GM23338 (cell line): ENCODE data around the gene TDRD1. TPM values are rescaled to one million over a fixed set of nuclear protein-coding genes. Genes with fewer than 3 reads are reported as not detected.

Source experiments
- ATAC-seq: fragments of 200-7000 bp; cut with Tn5 transposase; 3 replicates; pipeline ENCODE4 v1.9.1; 2020
- DNase-seq: peaks from one replicate; pipeline ENCODE4 v3.0.0-alpha.2; 2015; ENCODE audit warnings: low spot score
- H2AFZ ChIP-seq: fragments of 200-600 bp; sonication (generic); 2 replicates; pipeline ENCODE4 v1.8.0; 2016; ENCODE audit warnings: antibody characterized with exemption, mild to moderate bottlenecking, moderate library complexity
- H3F3A ChIP-seq: fragments of 200-600 bp; sonication (generic); replicated peaks from 2 replicates; pipeline ENCODE4 v1.8.0; 2017; ENCODE audit warnings: antibody characterized with exemption, mixed run types, low read depth
- H3K27ac ChIP-seq: fragments of 200-600 bp; sonication (generic); 2 replicates; pipeline ENCODE4 v1.6.1; 2016; ENCODE audit warnings: low read depth
- H3K27me3 ChIP-seq: fragments of 200-600 bp; sonication (generic); 2 replicates; pipeline ENCODE4 v1.8.0; 2016; ENCODE audit warnings: mild to moderate bottlenecking, mixed run types, moderate library complexity; ENCODE audit not compliant: insufficient read depth
- H3K36me3 ChIP-seq: fragments of 200-600 bp; sonication (generic); 2 replicates; pipeline ENCODE4 v1.8.0; 2016; ENCODE audit warnings: mild to moderate bottlenecking; ENCODE audit not compliant: insufficient read depth
- H3K4me1 ChIP-seq: fragments of 200-600 bp; sonication (generic); 2 replicates; pipeline ENCODE4 v1.8.0; 2016; ENCODE audit warnings: mild to moderate bottlenecking, moderate library complexity; ENCODE audit not compliant: insufficient read depth
- H3K4me2 ChIP-seq: fragments of 200-600 bp; sonication (generic); 2 replicates; pipeline ENCODE4 v1.7.1; 2017; ENCODE audit warnings: mixed run types
- H3K4me3 ChIP-seq: fragments of 200-600 bp; sonication (generic); 2 replicates; pipeline ENCODE4 v1.6.1; 2016; ENCODE audit warnings: mixed run types
- H3K79me2 ChIP-seq: fragments of 200-600 bp; sonication (generic); replicated peaks from 2 replicates; pipeline ENCODE4 v1.8.0; 2017; ENCODE audit warnings: mild to moderate bottlenecking; ENCODE audit not compliant: insufficient read depth
- H3K9me2 ChIP-seq: fragments of 200-600 bp; sonication (generic); 2 replicates; pipeline ENCODE4 v1.8.0; 2017; ENCODE audit not compliant: insufficient read depth
- H4K20me1 ChIP-seq: fragments of 200-600 bp; sonication (generic); replicated peaks from 2 replicates; pipeline ENCODE4 v1.8.0; 2017; ENCODE audit warnings: mild to moderate bottlenecking; ENCODE audit not compliant: insufficient read depth
- H3K27ac Mint-ChIP-seq: 2 replicates; pipeline ENCODE4 v1.8.0; 2020; ENCODE audit warnings: inconsistent platforms, mild to moderate bottlenecking, moderate library complexity, mixed read lengths
- H3K27me3 Mint-ChIP-seq: 3 replicates; pipeline ENCODE4 v1.8.0; 2022; ENCODE audit warnings: low read depth, mild to moderate bottlenecking, moderate library complexity, mixed read lengths, inconsistent platforms; ENCODE audit not compliant: insufficient read depth, poor library complexity
- H3K36me3 Mint-ChIP-seq: 3 replicates; pipeline ENCODE4 v1.8.0; 2021; ENCODE audit warnings: low read depth, mild to moderate bottlenecking, inconsistent platforms, moderate library complexity, mixed read lengths
- H3K4me1 Mint-ChIP-seq: 3 replicates; pipeline ENCODE4 v1.8.0; 2020; ENCODE audit warnings: mild to moderate bottlenecking, inconsistent platforms, mixed read lengths
- H3K4me3 Mint-ChIP-seq: 3 replicates; pipeline ENCODE4 v1.8.0; 2021; ENCODE audit warnings: moderate library complexity, mild to moderate bottlenecking, inconsistent platforms, mixed read lengths
- H3K9me3 Mint-ChIP-seq: 3 replicates; pipeline ENCODE4 v1.8.0; 2020; ENCODE audit warnings: moderate library complexity, mild to moderate bottlenecking, inconsistent platforms, mixed read lengths
- CREB1 ChIP-seq: fragments of 250-450 bp; sonication (Bioruptor Pico); IDR thresholded peaks from 2 replicates; pipeline ENCODE4 v1.5.0; 2020; ENCODE audit warnings: low read depth, mild to moderate bottlenecking, moderate library complexity
- EZH2 ChIP-seq: fragments of 200-600 bp; sonication (generic); IDR thresholded peaks from one replicate; pipeline ENCODE4 v1.8.0; 2017; ENCODE audit warnings: antibody characterized with exemption, mild to moderate bottlenecking, low read depth; ENCODE audit not compliant: unreplicated experiment
- EZH2phosphoT487 ChIP-seq: fragments of 200-600 bp; sonication (generic); IDR thresholded peaks from one replicate; pipeline ENCODE4 v1.8.1; 2018; ENCODE audit warnings: antibody characterized with exemption; ENCODE audit not compliant: unreplicated experiment
- JUNB ChIP-seq: IDR thresholded peaks from one replicate; pipeline ENCODE4 v1.6.1; 2016; ENCODE audit warnings: antibody characterized with exemption; ENCODE audit not compliant: unreplicated experiment
- NANOG ChIP-seq: IDR thresholded peaks from 2 replicates; pipeline ENCODE4 v1.6.1; 2016; ENCODE audit warnings: antibody characterized with exemption, borderline replicate concordance
- POLR2AphosphoS5 ChIP-seq: IDR thresholded peaks from 2 replicates; pipeline ENCODE4 v1.6.1; 2016; ENCODE audit warnings: antibody characterized with exemption, low read depth
- STAT1 ChIP-seq: IDR thresholded peaks from one replicate; pipeline ENCODE4 v1.6.1; 2016; ENCODE audit warnings: antibody characterized with exemption; ENCODE audit not compliant: unreplicated experiment
- ZNF114 ChIP-seq: fragments of 250-450 bp; sonication (Bioruptor Pico); IDR thresholded peaks from 2 replicates; pipeline ENCODE4 v1.5.0; 2020; ENCODE audit warnings: mild to moderate bottlenecking, moderate library complexity
- ZNF331 ChIP-seq: fragments of 250-450 bp; sonication (Bioruptor Pico); IDR thresholded peaks from 2 replicates; pipeline ENCODE4 v1.5.0; 2020; ENCODE audit warnings: low read depth, mild to moderate bottlenecking, moderate library complexity
- polyA plus RNA-seq: library from polyadenylated mRNA; unstranded; fragments of >200 nt; fragmentation: Nextera tagmentation; extraction: Ambion mirVana; gene quantifications from 2 replicates; pipeline ENCODE4 v1.2.1, GENCODE V29; 2016
- total RNA-seq: library from RNA; depleted of rRNA; stranded (reverse); fragments of >200 nt; shearing (Covaris generic); gene quantifications from 2 replicates; pipeline ENCODE4 v1.2.3, GENCODE V29; 2014
- TF ChIP-seq, protein P1 (sequence below): fragments of 250-450 bp; sonication (Bioruptor Pico); IDR thresholded peaks from 2 replicates; pipeline ENCODE4 v1.5.0; 2020; ENCODE audit warnings: mild to moderate bottlenecking, moderate library complexity
- TF ChIP-seq, protein P2 (sequence below), 2 experiments: fragments of 200-600 bp in 1 of 2; sonication (generic) in 1 of 2; conservative IDR thresholded peaks; 2 replicates each; pipeline versions ENCODE4 v1.5.1 to v1.6.1; 2016 to 2017; ENCODE audit warnings: antibody characterized with exemption in 2 of 2, low read depth in 2 of 2, mild to moderate bottlenecking in 2 of 2, moderate library complexity in 1 of 2
- TF ChIP-seq, protein P3 (sequence below): IDR thresholded peaks from 2 replicates; pipeline ENCODE4 v1.6.1; 2016; ENCODE audit warnings: antibody characterized with exemption

Gene TDRD1
- total and polyA plus RNA-seq, 2 experiments from 2014 or later, result 0.52 to 1.5 TPM

DNA sequence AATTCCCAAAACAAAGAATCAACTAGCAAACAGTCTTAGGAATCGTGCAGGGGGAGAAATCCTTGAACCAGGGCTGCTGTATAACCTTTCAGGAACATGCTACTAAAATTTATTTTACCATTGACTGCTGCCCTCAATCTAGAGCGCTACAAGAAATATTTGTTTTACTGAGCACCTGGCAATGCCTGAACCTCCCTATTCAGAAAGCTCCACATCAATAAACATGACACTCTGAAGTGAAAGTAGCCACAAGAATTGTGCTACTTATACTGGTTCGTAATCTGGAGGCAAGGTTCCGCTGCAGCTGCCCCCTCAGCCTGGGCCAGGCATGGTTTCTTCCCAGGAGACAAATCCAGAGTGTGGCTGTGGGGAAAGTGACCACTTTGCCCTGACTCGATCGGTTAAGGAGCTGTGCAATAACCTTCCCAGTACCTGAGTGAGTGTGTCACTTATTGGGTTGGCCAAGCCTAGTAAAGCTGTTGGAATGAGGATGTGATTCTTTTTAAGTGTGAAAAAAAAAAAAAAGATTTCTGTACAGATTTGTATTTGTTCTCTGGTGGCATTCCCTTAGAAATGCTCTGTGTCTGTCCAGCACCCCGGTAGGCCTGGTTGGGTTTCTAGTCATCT lies 67.6 kb downstream of the TDRD1 start:
- Mint-ChIP-seq H3K36me3 (no peaks in the 10 kb centered on the region), H3K4me3 (no peak overlapping the region), H3K27me3 (peaks cover 10% of the 10 kb centered on the region), H3K27ac (no peak overlapping the region), H3K4me1 (peaks cover 7% of the 10 kb centered on the region), H3K9me3 (no peaks in the 10 kb centered on the region; the same call in 1 of the 3 replicates)
- DNase-seq (no peak), ATAC-seq (no peak)
- Histone ChIP-seq H3K4me3 (no peak overlapping the region), H3K4me2 (no peak overlapping the region), H3K79me2 (no peaks in the 10 kb centered on the region), H4K20me1 (no peaks in the 10 kb centered on the region), H3K4me1 (no peaks in the 10 kb centered on the region), H3K27ac (no peak overlapping the region), H3K9me2 (no peaks in the 10 kb centered on the region), H2AFZ (no peak overlapping the region), H3K36me3 (no peaks in the 10 kb centered on the region), H3F3A (no peaks in the 10 kb centered on the region), H3K27me3 (no peaks in the 10 kb centered on the region)
- no peak for TF ChIP-seq POLR2AphosphoS5

DNA sequence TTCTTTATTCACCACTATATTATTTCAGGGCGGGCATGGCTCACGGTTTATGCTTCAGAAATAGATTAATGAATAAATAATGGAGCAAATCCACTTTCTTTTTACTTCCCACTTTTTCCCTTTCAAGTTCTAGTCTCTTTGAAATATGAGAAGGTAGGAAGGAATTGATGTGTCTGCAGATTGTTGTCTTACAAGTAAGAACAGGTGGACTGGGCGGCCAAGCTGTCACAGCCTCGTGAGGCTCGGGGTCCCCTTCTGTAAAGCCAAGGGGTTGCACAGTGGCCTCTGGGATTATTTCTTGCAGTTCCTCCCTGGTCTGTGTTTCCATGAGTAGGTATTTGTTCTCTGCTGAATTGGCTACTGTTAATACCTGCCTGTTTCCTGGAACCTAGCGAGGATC lies 71.1 kb downstream of the TDRD1 start:
- H3K9me3 Mint-ChIP-seq, result peaks cover 21% of the 10 kb centered on the region
- H3K4me3 ChIP-seq, result no peak overlapping the region
- H3K27ac Mint-ChIP-seq, result no peak overlapping the region
- no peak for TF ChIP-seq STAT1
- TF ChIP-seq NANOG, result no peak
- no peak for TF ChIP-seq POLR2AphosphoS5
- no peak for TF ChIP-seq EZH2phosphoT487
- no peak for TF ChIP-seq JUNB
- TF ChIP-seq, protein P1, sequence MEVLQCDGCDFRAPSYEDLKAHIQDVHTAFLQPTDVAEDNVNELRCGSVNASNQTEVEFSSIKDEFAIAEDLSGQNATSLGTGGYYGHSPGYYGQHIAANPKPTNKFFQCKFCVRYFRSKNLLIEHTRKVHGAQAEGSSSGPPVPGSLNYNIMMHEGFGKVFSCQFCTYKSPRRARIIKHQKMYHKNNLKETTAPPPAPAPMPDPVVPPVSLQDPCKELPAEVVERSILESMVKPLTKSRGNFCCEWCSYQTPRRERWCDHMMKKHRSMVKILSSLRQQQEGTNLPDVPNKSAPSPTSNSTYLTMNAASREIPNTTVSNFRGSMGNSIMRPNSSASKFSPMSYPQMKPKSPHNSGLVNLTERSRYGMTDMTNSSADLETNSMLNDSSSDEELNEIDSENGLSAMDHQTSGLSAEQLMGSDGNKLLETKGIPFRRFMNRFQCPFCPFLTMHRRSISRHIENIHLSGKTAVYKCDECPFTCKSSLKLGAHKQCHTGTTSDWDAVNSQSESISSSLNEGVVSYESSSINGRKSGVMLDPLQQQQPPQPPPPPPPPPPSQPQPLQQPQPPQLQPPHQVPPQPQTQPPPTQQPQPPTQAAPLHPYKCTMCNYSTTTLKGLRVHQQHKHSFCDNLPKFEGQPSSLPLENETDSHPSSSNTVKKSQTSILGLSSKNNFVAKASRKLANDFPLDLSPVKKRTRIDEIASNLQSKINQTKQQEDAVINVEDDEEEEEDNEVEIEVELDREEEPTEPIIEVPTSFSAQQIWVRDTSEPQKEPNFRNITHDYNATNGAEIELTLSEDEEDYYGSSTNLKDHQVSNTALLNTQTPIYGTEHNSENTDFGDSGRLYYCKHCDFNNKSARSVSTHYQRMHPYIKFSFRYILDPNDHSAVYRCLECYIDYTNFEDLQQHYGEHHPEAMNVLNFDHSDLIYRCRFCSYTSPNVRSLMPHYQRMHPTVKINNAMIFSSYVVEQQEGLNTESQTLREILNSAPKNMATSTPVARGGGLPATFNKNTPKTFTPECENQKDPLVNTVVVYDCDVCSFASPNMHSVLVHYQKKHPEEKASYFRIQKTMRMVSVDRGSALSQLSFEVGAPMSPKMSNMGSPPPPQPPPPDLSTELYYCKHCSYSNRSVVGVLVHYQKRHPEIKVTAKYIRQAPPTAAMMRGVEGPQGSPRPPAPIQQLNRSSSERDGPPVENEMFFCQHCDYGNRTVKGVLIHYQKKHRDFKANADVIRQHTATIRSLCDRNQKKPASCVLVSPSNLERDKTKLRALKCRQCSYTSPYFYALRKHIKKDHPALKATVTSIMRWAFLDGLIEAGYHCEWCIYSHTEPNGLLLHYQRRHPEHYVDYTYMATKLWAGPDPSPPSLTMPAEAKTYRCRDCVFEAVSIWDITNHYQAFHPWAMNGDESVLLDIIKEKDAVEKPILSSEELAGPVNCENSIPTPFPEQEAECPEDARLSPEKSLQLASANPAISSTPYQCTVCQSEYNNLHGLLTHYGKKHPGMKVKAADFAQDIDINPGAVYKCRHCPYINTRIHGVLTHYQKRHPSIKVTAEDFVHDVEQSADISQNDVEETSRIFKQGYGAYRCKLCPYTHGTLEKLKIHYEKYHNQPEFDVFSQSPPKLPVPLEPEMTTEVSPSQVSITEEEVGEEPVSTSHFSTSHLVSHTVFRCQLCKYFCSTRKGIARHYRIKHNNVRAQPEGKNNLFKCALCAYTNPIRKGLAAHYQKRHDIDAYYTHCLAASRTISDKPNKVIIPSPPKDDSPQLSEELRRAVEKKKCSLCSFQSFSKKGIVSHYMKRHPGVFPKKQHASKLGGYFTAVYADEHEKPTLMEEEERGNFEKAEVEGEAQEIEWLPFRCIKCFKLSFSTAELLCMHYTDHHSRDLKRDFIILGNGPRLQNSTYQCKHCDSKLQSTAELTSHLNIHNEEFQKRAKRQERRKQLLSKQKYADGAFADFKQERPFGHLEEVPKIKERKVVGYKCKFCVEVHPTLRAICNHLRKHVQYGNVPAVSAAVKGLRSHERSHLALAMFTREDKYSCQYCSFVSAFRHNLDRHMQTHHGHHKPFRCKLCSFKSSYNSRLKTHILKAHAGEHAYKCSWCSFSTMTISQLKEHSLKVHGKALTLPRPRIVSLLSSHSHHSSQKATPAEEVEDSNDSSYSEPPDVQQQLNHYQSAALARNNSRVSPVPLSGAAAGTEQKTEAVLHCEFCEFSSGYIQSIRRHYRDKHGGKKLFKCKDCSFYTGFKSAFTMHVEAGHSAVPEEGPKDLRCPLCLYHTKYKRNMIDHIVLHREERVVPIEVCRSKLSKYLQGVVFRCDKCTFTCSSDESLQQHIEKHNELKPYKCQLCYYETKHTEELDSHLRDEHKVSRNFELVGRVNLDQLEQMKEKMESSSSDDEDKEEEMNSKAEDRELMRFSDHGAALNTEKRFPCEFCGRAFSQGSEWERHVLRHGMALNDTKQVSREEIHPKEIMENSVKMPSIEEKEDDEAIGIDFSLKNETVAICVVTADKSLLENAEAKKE (CRISPR knock-in tag), result no peak
- TF ChIP-seq ZNF331 (CRISPR knock-in tag), result no peak
- TF ChIP-seq, protein P2, sequence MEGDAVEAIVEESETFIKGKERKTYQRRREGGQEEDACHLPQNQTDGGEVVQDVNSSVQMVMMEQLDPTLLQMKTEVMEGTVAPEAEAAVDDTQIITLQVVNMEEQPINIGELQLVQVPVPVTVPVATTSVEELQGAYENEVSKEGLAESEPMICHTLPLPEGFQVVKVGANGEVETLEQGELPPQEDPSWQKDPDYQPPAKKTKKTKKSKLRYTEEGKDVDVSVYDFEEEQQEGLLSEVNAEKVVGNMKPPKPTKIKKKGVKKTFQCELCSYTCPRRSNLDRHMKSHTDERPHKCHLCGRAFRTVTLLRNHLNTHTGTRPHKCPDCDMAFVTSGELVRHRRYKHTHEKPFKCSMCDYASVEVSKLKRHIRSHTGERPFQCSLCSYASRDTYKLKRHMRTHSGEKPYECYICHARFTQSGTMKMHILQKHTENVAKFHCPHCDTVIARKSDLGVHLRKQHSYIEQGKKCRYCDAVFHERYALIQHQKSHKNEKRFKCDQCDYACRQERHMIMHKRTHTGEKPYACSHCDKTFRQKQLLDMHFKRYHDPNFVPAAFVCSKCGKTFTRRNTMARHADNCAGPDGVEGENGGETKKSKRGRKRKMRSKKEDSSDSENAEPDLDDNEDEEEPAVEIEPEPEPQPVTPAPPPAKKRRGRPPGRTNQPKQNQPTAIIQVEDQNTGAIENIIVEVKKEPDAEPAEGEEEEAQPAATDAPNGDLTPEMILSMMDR (conservative IDR thresholded peaks at IDR 0.05; ENCODE audit: low read depth in 2 of 2), result no peak
- no peak for TF ChIP-seq EZH2
- TF ChIP-seq, protein P3, sequence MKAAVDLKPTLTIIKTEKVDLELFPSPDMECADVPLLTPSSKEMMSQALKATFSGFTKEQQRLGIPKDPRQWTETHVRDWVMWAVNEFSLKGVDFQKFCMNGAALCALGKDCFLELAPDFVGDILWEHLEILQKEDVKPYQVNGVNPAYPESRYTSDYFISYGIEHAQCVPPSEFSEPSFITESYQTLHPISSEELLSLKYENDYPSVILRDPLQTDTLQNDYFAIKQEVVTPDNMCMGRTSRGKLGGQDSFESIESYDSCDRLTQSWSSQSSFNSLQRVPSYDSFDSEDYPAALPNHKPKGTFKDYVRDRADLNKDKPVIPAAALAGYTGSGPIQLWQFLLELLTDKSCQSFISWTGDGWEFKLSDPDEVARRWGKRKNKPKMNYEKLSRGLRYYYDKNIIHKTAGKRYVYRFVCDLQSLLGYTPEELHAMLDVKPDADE, result no peak
- TF ChIP-seq ZNF114 (CRISPR knock-in tag), result no peak
- TF ChIP-seq CREB1, result no peak

More for the DNA sequence above, 71.1 kb downstream of the TDRD1 start:
- Histone ChIP-seq H3K36me3 (no peaks in the 10 kb centered on the region), H2AFZ (no peak overlapping the region), H3F3A (no peaks in the 10 kb centered on the region), H3K4me1 (no peaks in the 10 kb centered on the region), H3K4me2 (no peak overlapping the region), H3K79me2 (no peaks in the 10 kb centered on the region), H3K27ac (no peak overlapping the region), H3K9me2 (no peaks in the 10 kb centered on the region), H3K27me3 (no peaks in the 10 kb centered on the region), H4K20me1 (no peaks in the 10 kb centered on the region)
- ATAC-seq (no peak), DNase-seq (no peak)
- Mint-ChIP-seq H3K36me3 (peaks cover 22% of the 10 kb centered on the region), H3K4me3 (no peak overlapping the region), H3K4me1 (no peaks in the 10 kb centered on the region; the same call in 2 of the 3 replicates), H3K27me3 (peaks cover 27% of the 10 kb centered on the region)
